Endothelial cell (in vitro differentiated cells): ENCODE data around the gene POM121L2. TPM values are rescaled to one million over a fixed set of nuclear protein-coding genes. Genes with fewer than 3 reads are reported as not detected.

Source experiments
- DNase-seq: peaks from one replicate; pipeline ENCODE4 v3.0.0; 2021; ENCODE audit warnings: low spot score
- H3K27ac Mint-ChIP-seq: one replicate; pipeline ENCODE4 v1.8.0; 2021; ENCODE audit warnings: mixed read lengths, inconsistent platforms; ENCODE audit not compliant: unreplicated experiment
- H3K27me3 Mint-ChIP-seq: one replicate; pipeline ENCODE4 v1.8.0; 2021; ENCODE audit warnings: mild to moderate bottlenecking, moderate library complexity, mixed read lengths, inconsistent platforms; ENCODE audit not compliant: unreplicated experiment
- H3K36me3 Mint-ChIP-seq: one replicate; pipeline ENCODE4 v1.8.0; 2021; ENCODE audit warnings: mild to moderate bottlenecking, low read depth, mixed read lengths, inconsistent platforms; ENCODE audit not compliant: unreplicated experiment
- H3K4me1 Mint-ChIP-seq: one replicate; pipeline ENCODE4 v1.8.0; 2021; ENCODE audit warnings: mild to moderate bottlenecking, mixed read lengths, inconsistent platforms; ENCODE audit not compliant: unreplicated experiment
- H3K4me3 Mint-ChIP-seq: one replicate; pipeline ENCODE4 v1.8.0; 2021; ENCODE audit warnings: mild to moderate bottlenecking, mixed read lengths, inconsistent platforms; ENCODE audit not compliant: unreplicated experiment
- H3K9me3 Mint-ChIP-seq: one replicate; pipeline ENCODE4 v1.8.0; 2021; ENCODE audit warnings: mixed read lengths, inconsistent platforms; ENCODE audit not compliant: unreplicated experiment
- CTCF ChIP-seq: fragments of 200-600 bp; sonication (generic); IDR thresholded peaks from one replicate; pipeline ENCODE4 v1.5.0; 2021; ENCODE audit warnings: antibody characterized with exemption; ENCODE audit not compliant: unreplicated experiment
- long read RNA-seq: library from polyadenylated mRNA; unstranded; transcript quantifications from one replicate; pipeline ENCODE4 v2.0.0, GENCODE V29; 2020; ENCODE audit not compliant: unreplicated experiment
- total RNA-seq: library from RNA; stranded (reverse); fragmentation: NEBNext Ultra II Directional; extraction: Animal tissue kit (Norgen Biotek cat#: 25700); gene quantifications from one replicate; pipeline ENCODE4 v1.2.1, GENCODE V29; 2021; ENCODE audit not compliant: unreplicated experiment

The POM121L2 gene
- total RNA-seq, result 1.3 TPM
- long read RNA-seq, result 0 reads

GRCh38 chr6:27312146-27312949 is at the start of gene POM121L2:
Gene POM121L2, minus strand, starts transcription at chr6:27312273. Its CDS starts 103 bp downstream, at chr6:27312170.
- peak; percentile 72 for DNase-seq
- peaks cover 5% of the 10 kb centered on the region for H3K4me1 Mint-ChIP-seq
- H3K27me3 Mint-ChIP-seq, result peaks cover 17% of the 10 kb centered on the region
- no peaks in the 10 kb centered on the region for H3K9me3 Mint-ChIP-seq
- H3K36me3 Mint-ChIP-seq, result no peaks in the 10 kb centered on the region
- no peak within 1 kb of the TSS for H3K27ac Mint-ChIP-seq
- peak within 1 kb of the TSS; percentile 92 for H3K4me3 Mint-ChIP-seq
- TF ChIP-seq CTCF, result peak; percentile 83

- Mint-ChIP-seq H3K36me3 (peaks cover 19% of the 10 kb centered on the region), H3K4me1 (no peaks in the 10 kb centered on the region), H3K4me3 (no peak overlapping the region), H3K27me3 (peaks cover 2% of the 10 kb centered on the region), H3K27ac (no peak overlapping the region), H3K9me3 (peaks cover 5% of the 10 kb centered on the region)
- no peak for DNase-seq
- TF ChIP-seq CTCF, result no peak
These were observed 47.2 kb upstream of the POM121L2 start for GRCh38 chr6:27359231-27359630.

GRCh38 chr6:27358786-27359185 is 46.7 kb upstream of the POM121L2 start:
- DNase-seq, result no peak
- no peak overlapping the region for H3K4me3 Mint-ChIP-seq
- TF ChIP-seq CTCF, result no peak
- peaks cover 19% of the 10 kb centered on the region for H3K36me3 Mint-ChIP-seq
- no peak overlapping the region for H3K27ac Mint-ChIP-seq
- H3K9me3 Mint-ChIP-seq, result peaks cover 5% of the 10 kb centered on the region
- H3K27me3 Mint-ChIP-seq, result peaks cover 3% of the 10 kb centered on the region
- H3K4me1 Mint-ChIP-seq, result no peaks in the 10 kb centered on the region

GRCh38 chr6:27352850-27353249 is 40.8 kb upstream of the POM121L2 start:
- H3K36me3 Mint-ChIP-seq, result no peaks in the 10 kb centered on the region
- no peaks in the 10 kb centered on the region for H3K4me1 Mint-ChIP-seq

More at GRCh38 chr6:27352850-27353249, 40.8 kb upstream of the POM121L2 start:
- Mint-ChIP-seq H3K27me3 (peaks cover 3% of the 10 kb centered on the region), H3K27ac (no peak overlapping the region), H3K9me3 (no peaks in the 10 kb centered on the region), H3K4me3 (no peak overlapping the region)
- TF ChIP-seq CTCF, result no peak
- no peak for DNase-seq
